GM21526 (cell line): Measurements from ENCODE around the gene MACROD1.

ENCODE experiments used
- ATAC-seq: cut with Tn5 transposase; IDR thresholded peaks from one replicate; pipeline ENCODE4 v1.9.1; 2021; ENCODE audit warnings: moderate library complexity; ENCODE audit not compliant: unreplicated experiment, low FRiP score

MACROD1 gene

DNA sequence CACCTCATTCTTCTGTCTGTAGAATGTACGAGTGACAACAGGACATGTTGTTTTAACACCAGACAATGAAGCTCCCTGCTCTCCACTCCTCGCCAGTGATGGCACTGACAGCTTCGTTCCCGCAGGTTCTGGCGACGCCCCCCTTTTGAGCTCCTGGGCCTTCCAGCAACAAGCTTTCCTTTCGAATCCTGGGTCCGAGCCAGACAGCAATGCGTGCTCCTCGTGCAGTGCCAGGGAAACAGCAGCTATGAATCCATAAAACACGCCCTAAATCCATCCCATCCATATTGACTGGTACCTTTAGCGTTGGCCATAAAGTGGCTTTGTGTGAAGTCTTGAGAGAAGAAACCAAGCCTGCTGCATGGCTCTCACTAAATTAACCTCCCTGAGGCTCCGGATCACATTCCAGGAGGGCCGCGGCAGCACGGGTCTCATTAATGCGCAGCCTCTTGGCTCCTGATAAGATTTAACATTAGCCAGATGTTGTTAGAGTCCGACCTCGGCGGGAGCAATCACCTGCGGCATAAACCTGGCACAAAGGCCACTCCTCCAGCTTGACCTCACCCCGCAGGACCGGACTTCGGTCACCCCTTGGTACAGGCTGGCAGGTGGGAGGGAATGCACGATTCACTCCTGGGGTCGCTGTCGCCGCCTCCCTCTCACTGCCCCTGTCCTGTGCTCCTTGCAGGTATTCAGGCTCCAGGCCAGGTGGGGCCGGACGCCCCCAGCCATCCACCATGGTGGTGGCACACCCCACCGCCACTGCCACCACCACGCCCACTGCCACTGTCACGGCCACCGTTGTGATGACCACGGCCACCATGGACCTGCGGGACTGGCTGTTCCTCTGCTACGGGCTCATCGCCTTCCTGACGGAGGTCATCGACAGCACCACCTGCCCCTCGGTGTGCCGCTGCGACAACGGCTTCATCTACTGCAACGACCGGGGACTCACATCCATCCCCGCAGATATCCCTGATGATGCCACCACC is 50.1 kb downstream of the MACROD1 start:
- ATAC-seq = no peak

DNA sequence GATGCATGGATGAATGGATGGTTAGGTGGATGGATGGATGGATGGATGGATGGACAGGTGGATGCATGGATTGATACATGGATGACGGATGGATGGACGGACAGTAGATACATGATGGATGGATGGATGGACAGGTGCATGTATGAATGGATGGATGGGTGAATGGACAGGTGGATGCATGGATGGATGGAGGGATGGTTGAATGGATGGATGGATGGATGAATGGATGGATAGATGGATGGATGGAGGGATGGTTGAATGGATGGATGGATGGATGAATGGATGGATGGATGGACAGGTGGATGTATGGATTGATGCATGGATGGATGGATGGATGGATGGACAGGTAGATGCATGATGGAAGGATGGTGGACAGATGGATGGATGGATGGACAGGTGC is 51.7 kb downstream of the MACROD1 start:
- no peak for ATAC-seq

DNA sequence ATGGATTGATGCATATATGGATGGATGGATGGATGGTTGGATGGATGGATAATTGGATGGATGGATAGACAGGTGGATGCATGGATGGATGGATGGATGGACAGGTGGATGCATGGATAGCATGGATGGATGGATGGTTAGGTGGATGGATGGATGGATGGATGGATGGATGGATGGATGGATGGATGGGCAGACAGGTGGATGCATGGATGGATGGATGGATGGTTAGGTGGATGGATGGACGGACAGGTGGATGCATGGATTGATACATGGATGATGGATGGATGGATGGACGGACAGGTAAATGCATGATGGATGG is 52.5 kb downstream of the MACROD1 start:
- no peak for ATAC-seq

DNA sequence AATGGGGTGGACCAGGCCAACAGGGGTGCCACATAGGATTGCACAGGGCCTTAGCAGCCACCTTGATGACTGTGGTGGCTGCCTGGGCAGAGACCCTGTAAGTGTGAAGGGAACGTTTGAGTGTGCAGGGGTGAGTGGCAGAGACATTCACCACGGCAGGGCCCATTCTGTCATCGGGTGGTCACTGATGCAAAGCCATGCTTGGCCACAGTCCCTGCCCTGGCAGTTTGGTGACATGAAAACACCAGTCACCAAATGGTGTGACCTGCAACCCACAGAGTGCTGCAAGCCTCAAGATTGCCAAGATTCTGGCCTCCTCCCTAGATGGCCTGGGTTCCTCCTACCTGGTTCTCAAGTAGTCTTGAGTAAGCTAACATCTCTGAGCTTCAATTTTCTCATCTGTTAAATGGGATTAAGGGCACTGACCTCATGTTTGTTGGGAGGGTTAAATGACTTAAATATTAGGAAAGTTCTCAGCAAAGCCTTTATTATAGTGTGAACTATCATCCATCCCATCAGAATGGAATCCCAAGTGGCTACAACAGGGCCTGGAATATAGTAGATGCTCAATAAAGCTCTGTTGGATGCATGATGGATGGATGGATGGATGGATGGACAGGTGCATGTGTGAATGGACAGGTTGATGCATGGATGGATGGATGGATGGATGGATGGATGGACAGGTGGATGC is 53.0 kb downstream of the MACROD1 start:
- ATAC-seq = no peak

DNA sequence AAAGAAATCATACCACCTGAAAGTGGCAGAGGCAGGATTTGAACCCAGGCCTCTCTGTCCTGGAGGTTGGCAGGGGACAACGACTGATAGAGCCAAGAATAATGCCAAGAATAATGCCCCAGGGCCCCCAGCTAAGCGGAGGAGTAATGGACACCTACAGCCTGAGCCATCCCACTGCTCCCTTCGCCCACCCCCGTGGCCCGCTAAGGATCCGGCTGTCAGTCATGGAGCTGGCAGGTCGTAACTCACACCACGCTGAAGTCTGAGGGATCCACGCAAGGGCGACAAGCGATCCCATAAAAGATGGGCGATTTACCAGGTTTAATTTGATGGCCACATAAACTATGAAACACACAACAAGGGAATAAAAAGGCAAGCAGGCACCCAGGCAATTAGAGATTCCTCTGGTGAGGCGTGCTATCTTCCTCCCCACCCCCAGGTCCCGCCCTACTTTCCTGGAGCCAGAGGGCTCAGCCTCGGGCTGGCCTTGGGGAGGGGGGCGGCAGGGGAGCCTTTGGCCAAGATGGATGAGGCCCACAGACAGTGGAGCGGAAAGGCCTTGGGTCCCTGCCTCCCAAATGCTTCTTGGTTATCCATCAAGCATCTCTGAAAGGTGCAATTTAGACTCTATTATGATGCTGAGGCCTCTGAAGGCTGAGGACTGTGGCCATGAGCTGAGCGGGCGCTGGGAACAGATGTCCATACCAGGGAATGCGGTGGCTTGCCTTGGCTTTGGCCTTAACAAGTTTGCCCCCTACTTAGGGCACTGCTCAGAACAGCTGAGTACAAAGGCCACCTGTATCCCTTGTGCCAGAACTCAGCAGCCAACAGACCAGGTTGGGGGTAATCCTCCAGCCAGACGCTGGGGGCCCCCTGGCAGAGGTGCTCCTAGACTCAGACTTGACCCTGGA is 55.2 kb downstream of the MACROD1 start:
- no peak for ATAC-seq

DNA sequence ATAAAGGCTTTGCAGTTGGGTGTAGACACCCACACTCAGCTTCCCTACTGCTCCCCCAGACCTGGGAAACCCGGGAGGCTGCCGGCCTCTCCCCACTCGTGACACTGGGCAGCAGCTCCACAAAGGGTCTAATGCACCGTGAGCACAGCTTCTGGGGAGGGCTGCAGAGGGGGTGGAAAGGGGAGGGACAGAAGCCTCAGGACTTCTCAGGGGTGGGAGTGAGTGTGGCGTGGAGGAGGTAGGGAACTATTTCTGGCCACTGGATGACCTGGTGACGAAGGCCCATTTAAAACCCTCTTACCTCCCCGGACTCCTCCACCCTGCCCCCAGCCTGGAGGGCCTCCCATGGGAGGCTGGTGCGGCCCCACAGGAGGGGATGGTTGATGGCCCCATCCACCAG is 56.6 kb downstream of the MACROD1 start:
- ATAC-seq = no peak

DNA sequence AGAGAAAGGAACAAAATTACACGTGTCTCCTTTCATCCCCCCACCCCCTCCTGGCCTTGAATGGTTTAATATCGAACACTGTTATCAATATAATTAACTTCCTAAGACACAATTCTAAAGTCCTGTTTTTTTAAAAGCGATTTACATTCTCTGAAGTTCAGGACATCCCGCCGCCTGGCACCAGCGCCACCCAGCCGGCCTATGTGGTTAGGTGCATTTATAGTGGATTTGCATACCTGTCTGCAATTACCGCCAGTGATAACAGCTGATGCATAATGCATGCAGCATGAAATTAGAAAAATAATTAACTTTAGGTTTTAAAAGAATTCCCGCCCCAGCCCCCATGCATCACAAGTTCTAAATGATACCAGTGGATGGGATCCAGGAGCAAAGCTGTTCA is 58.6 kb downstream of the MACROD1 start:
- no peak for ATAC-seq

DNA sequence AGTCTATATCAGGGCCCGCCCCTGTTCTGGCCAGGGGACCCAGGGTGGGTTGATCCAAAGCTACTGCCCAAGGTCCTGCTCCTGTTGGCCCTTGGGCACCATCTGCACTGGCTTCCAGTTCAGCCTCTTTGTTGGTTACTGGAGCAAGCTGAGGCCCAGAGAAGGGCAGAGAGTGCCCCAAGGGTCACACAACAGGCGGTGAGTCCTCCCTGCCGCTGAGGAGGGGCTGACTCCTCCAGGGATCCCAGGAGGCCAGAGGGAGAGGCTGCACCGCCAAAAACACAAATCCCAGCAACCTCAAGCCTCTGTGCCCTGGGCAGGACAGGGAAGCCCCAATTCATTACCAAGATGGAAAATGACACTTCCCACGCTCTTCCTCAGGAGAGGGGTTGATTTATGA is 61.3 kb downstream of the MACROD1 start:
- no peak for ATAC-seq

DNA sequence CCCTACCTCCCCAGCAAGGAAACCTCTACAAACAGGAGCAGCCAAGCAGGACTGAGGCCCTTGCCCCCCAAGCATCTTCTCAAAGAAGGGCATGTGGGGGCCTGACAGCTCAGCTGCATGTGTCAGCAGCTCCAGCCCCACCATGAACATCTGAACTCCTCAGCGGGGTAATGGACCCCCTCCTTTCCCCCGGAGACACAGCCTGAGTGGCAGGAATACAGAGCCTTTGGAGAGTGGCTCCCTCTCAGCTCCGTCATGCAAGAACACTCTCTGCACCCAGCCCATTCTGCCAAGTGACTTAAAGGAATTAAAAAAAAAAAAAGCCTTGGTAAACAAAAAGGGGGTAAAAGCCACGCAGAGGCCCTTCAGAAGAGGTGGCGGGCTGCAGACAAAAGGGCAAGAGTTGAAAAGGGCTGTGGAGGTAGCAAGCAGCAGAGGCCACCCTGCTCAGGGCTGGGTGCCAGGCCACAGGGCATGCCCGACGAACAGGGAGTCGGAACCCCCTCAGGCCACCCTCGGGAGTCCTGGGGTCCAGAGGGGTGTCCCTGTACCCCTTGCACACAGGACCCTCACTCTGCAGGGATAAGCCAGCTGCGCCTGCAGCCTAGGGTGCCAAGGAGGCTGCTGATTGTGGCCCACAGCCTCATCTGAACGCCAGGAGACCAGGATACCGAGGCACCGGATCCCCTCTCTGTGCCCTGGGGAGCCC is 62.5 kb downstream of the MACROD1 start:
- ATAC-seq = no peak

DNA sequence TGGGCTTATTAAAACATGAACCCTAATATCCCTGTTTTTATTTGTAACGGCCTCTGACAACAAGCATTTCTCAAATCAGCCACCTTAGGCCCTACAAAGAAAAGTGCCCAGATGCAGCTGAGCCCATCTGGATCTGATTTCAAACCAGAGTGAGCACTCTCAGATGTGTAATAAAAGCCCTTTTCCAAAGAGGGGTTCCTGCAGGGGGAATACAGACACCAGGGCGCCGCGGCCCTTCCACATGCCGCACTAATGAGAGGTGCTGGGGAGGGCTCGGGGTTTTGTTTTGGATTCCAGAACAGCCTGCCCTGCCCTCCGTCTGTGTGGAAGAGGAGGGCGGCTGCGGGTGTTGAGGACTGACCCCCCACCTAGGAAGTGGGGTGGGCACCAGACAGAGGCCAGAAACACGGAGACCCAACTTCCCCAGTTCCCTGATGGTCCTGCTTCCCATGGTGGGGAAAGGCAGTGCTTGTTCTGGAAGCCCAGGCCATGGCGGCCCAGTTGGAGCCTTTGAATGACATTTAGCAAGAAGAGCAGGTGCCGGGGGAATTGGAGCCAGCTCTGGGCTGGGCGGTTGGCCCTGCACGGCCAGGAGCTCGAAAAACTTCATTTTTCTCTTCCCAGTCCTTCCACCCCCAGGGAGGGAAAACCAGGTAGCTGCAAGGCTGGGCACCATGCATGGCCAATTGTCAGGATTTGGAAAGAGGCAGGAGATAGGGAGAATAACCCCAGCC is 63.7 kb downstream of the MACROD1 start:
- ATAC-seq = no peak

DNA sequence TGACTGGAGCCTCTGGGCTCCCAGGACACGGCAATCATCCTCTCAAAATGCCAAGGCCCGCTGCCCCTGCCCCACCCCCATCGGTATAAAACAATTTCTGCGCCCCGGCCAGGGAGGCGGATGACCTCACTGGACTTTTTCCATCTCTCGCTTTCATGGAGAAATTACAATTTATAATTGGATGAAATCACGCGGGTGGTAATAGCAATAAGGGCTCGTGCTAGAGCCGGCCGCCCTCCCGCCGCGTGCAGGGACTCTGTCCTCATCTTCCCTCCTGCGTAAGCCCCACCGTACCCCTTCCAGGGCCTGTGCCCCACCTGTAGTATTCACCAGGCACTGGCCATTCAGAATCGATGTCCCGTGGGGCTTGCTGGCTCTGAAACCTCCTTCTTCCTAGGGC is 64.5 kb downstream of the MACROD1 start:
- ATAC-seq = no peak

DNA sequence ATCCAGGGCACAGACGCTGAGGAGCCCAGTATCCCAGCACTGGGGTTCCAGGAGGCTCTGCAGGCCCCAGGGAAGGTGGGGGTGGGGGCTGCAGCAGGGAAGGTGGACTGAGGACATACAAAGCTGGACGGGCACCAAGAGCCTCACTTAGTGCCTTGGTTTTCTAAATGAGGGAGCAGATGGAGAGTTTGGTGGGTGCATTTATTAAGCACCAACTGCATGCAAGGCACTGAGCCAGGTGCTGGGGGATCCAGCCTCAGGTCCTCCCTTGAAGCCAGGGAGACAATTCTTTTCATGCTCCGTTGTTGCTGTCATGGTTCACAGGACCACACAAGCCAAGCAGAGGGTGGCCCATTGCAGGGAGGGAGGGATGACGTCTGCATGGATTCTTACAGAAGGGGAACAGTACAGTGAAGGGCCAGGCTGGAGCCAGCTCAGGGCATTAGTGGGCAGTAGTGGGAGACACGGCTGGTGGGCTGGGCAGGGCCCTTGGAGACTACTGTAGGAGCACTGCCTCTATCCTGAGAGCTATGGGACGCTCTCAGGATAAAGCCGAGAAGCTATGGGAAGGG is 65.0 kb downstream of the MACROD1 start:
- no peak for ATAC-seq

DNA sequence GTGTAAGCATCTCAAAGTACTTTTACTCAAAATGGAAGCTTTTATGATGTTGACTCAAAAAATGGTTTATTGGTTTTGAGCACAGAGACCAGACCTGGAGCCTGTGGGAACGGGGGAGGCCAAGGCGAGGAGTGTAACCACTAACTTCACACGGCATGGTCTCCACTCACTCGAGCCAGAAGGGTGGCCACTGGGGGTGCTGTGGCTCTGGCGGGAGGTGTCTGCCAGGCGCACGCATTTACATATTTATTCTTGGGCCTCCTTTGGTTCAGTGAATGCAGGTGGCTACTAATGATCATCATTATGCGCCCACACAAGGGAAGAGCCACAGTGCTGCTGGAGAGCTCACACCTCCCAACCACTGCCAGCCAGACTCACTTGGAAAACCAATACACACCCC is 65.6 kb downstream of the MACROD1 start:
- no peak for ATAC-seq

DNA sequence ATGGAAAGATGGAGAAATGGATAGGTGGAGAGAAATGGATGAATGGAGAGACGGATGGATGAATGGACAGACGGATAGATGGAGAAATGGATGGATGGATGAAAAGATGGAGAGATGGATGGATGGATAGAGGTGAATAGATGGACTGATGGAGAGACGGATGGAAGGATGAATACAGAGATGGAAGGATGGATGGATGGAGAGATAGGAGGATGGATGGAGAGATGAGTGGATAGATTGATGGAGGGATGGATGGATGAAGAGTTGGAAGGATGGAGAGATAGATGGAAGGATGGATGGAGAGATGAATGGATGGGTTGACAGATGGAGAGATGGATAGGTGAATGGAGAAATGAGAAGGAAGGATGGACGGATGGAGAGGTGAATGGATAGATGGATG is 66.5 kb downstream of the MACROD1 start:
- no peak for ATAC-seq

DNA sequence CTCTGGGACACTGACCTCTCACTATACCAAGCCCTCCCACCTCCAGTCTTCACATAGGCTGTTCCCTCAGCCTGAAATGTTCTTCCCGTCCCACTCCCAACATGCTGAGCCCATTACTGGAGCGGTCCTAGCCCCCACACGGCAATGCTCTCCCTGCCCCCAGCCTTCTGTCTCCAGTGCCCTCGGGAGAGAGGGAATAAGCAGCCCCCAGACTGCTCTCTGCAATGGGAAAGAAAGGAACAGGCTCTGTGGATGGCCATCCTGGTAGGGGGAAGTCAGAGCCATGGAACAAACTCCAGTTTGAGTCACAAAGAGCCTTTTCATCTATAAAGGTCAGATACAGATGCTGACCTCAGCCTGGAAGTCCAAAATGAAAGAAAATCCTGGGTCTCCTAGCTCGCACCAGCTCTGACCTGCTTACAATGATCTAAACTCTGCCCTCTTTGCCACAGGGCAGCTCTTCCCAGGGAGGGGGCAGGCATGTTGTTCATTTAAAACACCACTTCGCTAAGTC is 67.5 kb downstream of the MACROD1 start:
- ATAC-seq = no peak

DNA sequence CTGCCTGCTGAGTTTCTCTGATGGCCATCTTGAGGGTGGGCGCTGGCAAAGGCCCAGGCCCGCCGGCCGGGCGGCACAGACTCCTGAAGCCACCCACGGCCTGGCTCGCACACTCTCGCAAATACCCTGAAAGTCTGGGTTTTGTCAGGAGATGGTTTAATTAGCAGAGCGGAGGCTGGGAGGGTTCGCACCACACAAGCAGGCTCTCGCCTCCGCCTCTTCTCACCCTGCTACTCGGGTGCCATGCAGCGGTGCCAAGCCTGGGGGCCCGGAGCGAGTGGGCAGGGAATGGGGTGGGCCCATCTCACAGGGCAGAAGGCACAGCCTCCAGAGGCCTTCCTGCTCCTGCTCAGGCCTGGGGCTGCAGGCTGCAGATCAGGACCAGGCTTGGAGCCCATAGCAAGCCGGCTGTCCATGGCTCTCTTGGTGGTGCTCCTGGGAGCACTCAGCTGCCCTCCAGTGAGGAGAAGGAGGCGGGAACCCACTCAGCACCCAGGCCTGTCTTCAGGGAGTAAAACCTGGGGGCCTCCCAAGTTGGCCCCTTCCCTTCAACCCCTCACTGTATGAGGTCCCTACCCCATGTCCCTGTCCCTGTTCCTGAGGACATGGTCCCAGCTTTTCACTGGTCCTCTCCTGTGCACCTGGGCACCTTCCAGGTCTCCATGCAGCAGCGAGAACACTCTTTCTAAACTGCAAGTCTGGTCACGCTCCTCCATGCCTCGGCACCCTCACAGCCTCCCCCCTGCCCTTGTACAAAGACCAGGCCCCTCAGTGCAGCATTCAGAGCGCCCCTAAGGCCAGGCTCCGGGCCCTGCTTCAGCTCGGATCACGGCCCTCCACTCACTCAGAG is 68.2 kb downstream of the MACROD1 start:
- no peak for ATAC-seq

DNA sequence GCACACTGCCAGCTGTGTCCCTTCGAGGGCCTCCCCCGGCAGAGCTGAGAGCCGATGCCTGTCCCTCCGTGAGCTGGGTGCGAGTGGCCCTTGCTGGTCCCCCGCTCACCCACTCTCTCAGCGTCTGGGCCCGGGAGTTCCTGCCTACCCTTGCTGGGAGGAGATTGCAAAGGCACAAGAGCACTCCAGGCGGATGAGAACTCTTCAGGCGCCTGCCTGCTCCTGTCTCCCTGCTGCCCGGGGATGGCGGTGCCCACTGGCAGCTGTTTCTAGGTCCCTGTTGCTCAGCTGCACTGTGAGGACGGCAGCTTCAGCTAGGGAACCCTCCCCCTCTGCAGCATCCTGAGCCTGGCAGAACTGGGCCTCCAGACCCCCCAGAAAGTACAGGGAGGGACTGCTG is 69.1 kb downstream of the MACROD1 start:
- no peak for ATAC-seq

DNA sequence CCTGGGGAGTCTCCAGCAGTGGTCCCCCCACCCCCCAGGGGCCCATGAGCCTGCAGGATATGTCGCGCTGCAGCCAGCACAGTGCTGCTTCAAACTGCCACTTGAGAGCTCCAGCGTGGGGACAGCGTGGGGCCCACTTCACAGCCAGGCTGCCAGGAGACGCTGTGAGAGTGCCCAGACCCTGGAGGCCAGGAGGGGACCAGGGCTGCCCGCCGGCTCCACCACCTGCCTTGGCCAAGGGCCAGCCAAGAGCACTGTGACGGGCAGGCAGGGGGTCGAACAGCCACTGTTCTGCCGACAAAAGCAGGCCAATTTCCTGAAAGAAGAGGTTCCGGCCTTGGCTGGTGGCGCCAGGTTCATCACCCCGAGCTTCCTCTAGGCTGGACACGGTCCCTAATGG is 70.0 kb downstream of the MACROD1 start:
- ATAC-seq = no peak
